Measurements from ENCODE around the gene GSE1. TPM values are rescaled to one million over a fixed set of nuclear protein-coding genes. Genes with fewer than 3 reads are reported as not detected.

The GSE1 gene
- total and polyA plus RNA-seq, 9 of the 15 experiments (the other 6 are each of a cell fraction or from before 2014, with no cell fraction given): 12.2 to 244 (median 57.9) TPM

DNA sequence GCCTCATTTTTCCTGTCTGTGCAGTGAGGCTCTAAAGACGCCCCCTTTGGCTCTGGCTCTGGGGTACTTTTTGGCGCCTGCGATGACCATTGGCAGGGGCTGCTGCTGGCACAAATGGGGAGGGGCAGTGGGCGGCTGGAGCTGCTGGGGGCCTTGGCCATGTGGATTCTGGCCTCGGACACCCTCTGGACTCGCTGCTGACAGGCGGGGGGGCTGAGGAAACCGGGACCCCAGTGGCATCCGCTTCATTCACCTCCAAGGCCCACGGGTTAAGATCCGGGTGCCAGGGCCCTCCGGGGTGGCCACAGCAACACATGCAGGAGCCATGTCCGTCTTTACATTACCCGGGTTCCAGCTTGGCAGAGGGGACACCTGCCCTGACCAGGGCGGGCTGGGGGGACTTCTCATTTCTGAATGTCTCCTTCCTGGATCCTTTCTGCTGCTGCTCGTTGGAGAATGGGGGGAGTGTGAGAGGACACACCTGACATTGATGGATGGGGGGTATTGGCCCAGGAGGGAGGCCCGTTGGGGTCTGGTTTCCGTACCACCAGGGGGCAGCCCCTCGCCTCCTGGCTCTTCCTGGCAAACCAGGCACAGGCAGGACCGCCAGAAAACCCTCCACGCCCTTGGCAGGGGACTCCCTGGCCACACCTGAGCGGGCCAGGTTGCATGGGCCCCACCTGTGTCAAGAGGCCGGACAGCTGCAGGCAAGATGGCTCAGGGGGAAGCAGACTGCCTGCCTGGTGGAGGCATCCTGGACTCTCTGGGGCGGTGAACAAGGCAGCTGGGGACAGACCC, 21.8 kb downstream of the GSE1 start (continued):
- TF ChIP-seq, protein P1, sequence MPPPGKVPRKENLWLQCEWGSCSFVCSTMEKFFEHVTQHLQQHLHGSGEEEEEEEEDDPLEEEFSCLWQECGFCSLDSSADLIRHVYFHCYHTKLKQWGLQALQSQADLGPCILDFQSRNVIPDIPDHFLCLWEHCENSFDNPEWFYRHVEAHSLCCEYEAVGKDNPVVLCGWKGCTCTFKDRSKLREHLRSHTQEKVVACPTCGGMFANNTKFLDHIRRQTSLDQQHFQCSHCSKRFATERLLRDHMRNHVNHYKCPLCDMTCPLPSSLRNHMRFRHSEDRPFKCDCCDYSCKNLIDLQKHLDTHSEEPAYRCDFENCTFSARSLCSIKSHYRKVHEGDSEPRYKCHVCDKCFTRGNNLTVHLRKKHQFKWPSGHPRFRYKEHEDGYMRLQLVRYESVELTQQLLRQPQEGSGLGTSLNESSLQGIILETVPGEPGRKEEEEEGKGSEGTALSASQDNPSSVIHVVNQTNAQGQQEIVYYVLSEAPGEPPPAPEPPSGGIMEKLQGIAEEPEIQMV (tag; conservative IDR thresholded peaks at IDR 0.05; ENCODE audit: low read depth): no peak
- TF ChIP-seq POLR2G (IDR thresholded peaks at IDR 0.05; ENCODE audit: low read depth, low read length) (peak; percentile 28; the same call in 1 of the 2 replicates), ZNF133 (CRISPR knock-in tag; IDR thresholded peaks at IDR 0.05) (no peak), MAZ (CRISPR knock-in tag; conservative IDR thresholded peaks at IDR 0.05 in 1 of 2, IDR thresholded peaks at IDR 0.05 in 1 of 2) (no peak), RNF2 (IDR thresholded peaks at IDR 0.05) (no peak), BRD9 (IDR thresholded peaks at IDR 0.05; ENCODE audit: low read depth, partially characterized antibody) (no peak), MEIS2 (IDR thresholded peaks at IDR 0.05; ENCODE audit: partially characterized antibody) (peak; percentile 71), ZFP36 (IDR thresholded peaks at IDR 0.05; ENCODE audit: low read depth, low read length, partially characterized antibody) (peak; percentile 65)
- TF ChIP-seq, protein P2, sequence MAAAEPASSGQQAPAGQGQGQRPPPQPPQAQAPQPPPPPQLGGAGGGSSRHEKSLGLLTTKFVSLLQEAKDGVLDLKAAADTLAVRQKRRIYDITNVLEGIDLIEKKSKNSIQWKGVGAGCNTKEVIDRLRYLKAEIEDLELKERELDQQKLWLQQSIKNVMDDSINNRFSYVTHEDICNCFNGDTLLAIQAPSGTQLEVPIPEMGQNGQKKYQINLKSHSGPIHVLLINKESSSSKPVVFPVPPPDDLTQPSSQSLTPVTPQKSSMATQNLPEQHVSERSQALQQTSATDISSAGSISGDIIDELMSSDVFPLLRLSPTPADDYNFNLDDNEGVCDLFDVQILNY (CRISPR knock-in tag; IDR thresholded peaks at IDR 0.05): no peak
